Heart left ventricle (tissue), 16 donors: ENCODE results near the gene AQP3. TPM values are rescaled to one million over a fixed set of nuclear protein-coding genes. Genes with fewer than 3 reads are reported as not detected.
A peak's percentile ranks its signal among the peaks of the same experiment; 100 is the strongest.

Experiments
- ATAC-seq, 4 donors: fragments of 200-7000 bp; cut with Tn5 transposase; one replicate each; pipeline ENCODE4 v1.9.1; 2020 to 2022; ENCODE audit warnings: moderate library complexity in 4 of 4, mild to moderate bottlenecking in 3 of 4, moderate number of reproducible peaks in 1 of 4
- DNase-seq, 5 donors: peaks; one replicate each; pipeline ENCODE4 v3.0.0-alpha.2; 2020
- H3K27ac ChIP-seq, 12 donors: fragments of 200-600 bp; sonication (generic) in 4 of 12; one replicate each; pipeline versions ENCODE4 v1.5.0 to v1.8.0; 2016 to 2022; ENCODE audit warnings: mild to moderate bottlenecking in 2 of 12
- H3K27me3 ChIP-seq, 9 donors: fragments of 200-600 bp; sonication (generic) in 2 of 9; one replicate each; pipeline versions ENCODE4 v1.5.1 to v1.8.0; 2016 to 2022; ENCODE audit warnings: mild to moderate bottlenecking in 3 of 9
- H3K36me3 ChIP-seq, 9 donors: fragments of 200-600 bp; sonication (generic) in 2 of 9; one replicate each; pipeline versions ENCODE4 v1.5.0 to v1.8.0; 2018 to 2022; ENCODE audit warnings: mild to moderate bottlenecking in 2 of 9
- H3K4me1 ChIP-seq, 12 donors: fragments of 200-600 bp; sonication (generic) in 4 of 12; one replicate each; pipeline versions ENCODE4 v1.5.0 to v1.8.0; 2016 to 2022; ENCODE audit warnings: mild to moderate bottlenecking in 3 of 12
- H3K4me3 ChIP-seq, 12 donors: fragments of 200-600 bp; sonication (generic) in 4 of 12; one replicate each; pipeline versions ENCODE4 v1.5.0 to v1.8.0; 2017 to 2022; ENCODE audit warnings: mild to moderate bottlenecking in 9 of 12, moderate library complexity in 4 of 12
- H3K9me3 ChIP-seq, 12 donors: fragments of 200-600 bp; sonication (generic) in 4 of 12; one replicate each; pipeline versions ENCODE4 v1.5.0 to v1.8.0; 2016 to 2022; ENCODE audit warnings: mild to moderate bottlenecking in 1 of 12
- POLR2A ChIP-seq, 2 donors: fragments of 450-650 bp; IDR thresholded peaks; one replicate each; pipeline ENCODE4 v1.6.1; 2017; ENCODE audit warnings: antibody characterized with exemption in 2 of 2, mild to moderate bottlenecking in 2 of 2, moderate library complexity in 2 of 2
- WGBS, 4 donors: extraction: QIAGEN DNeasy Blood & Tissue Kit in 2 of 4; methylation state at CpG; one replicate each; pipeline versions ENCODE4 v1.1.5 to v1.1.7; 2013 to 2018; 5-methylcytosine and 5-hydroxymethylcytosine counted together
- intact Hi-C, 10 donors: fragments of 100-400 bp; cut with DNase I; formaldehyde crosslinking; loops; one replicate each; pipeline versions ENCODE4 v1.11.1 to v1.14.2; 2022
- polyA plus RNA-seq, 2 donors: library from polyadenylated mRNA; stranded (reverse); fragments of 200-250 nt; gene quantifications; one replicate each; pipeline ENCODE4 v1.2.3, GENCODE V29; 2013
- total RNA-seq, 9 donors: library from RNA; depleted of rRNA in 2 of 9; stranded (reverse); fragments of >200 nt in 2 of 9; fragmentation: NEBNext Ultra II Directional in 3 of 9; extraction: Animal tissue kit (Norgen Biotek cat#: 25700) in 3 of 9; gene quantifications; one replicate each; pipeline versions ENCODE4 v1.1.0 to v1.2.4, GENCODE V29; 2016 to 2023
- TF ChIP-seq, protein P1 (sequence below), 12 donors: fragments of 200-600 bp; sonication (generic) in 4 of 12; IDR thresholded peaks; one replicate each; pipeline versions ENCODE4 v1.5.0 to v1.8.0; 2018 to 2022; ENCODE audit warnings: antibody characterized with exemption in 12 of 12, mild to moderate bottlenecking in 5 of 12
- donor health status: ischemic (EF 13 %, LVEDD 7.1; RV severe dilation, severe dysfunction).
- donor health status: healthy with polysubstance abuse.
- donor health status: DM: no; HTN: yes; CAD: no.
- donor health status: DM: no; HTN: no; CAD: no.
- donor health status: ischemic (EF 25% LVEDD 6.9; RV normal size, moderate dysfunction).
- donor health status: ischemic (EF 25% LVEDD 5.7; RV mildly dilated, moderate dysfunction).
- donor health status: healthy.
- donor health status: DM: yes; HTN: yes; CAD: no.
- donor health status: ischemic (EF 35%, LVEDD 5.7; RV mildly dilated, moderate dysfunction).
- donor health status: nonischemic (EF 11% LVEDD 7.7; RV severe dilation, severe dysfunction).
- donor health status: DM: yes; HTN: yes; CAD: no.
- donor health status: PGD.
- donor health status: ischemic (EF 29% LVEDD 5.4; RV normal size, mild dysfunction).
- donor health status: nonischemic (EF 23%, LVEDD 6.1; RV moderate dilation, normal function).

The AQP3 gene
- total and polyA plus RNA-seq, 11 donors: 6.0 to 116 (median 13.3) TPM

GRCh38 chr9:33465096-33465495 lies 17.7 kb upstream of the AQP3 start:
- peak in 1 of 5 donors; percentile 21 for DNase-seq
- intact Hi-C loops: loop anchor here in 9 of 10 donors (5.0 to 10.0 kb wide), 7 partner anchors 50 to 180 kb away; no protein-coding TSS in a partner anchor
- no peaks in the 10 kb centered on the region for H3K27me3 ChIP-seq
- no peak for TF ChIP-seq POLR2A (IDR thresholded peaks at IDR 0.05)
- TF ChIP-seq, protein P1, sequence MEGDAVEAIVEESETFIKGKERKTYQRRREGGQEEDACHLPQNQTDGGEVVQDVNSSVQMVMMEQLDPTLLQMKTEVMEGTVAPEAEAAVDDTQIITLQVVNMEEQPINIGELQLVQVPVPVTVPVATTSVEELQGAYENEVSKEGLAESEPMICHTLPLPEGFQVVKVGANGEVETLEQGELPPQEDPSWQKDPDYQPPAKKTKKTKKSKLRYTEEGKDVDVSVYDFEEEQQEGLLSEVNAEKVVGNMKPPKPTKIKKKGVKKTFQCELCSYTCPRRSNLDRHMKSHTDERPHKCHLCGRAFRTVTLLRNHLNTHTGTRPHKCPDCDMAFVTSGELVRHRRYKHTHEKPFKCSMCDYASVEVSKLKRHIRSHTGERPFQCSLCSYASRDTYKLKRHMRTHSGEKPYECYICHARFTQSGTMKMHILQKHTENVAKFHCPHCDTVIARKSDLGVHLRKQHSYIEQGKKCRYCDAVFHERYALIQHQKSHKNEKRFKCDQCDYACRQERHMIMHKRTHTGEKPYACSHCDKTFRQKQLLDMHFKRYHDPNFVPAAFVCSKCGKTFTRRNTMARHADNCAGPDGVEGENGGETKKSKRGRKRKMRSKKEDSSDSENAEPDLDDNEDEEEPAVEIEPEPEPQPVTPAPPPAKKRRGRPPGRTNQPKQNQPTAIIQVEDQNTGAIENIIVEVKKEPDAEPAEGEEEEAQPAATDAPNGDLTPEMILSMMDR (IDR thresholded peaks at IDR 0.05): no peak
- H3K4me3 ChIP-seq: no peak overlapping the region
- no peak for ATAC-seq
- 94 to 99% (median 97%) methylated on average over 9 of the region's 9 CpGs for WGBS, 4 donors
- peaks cover 9 to 97% (median 86%) of the 10 kb centered on the region in 9 donors for H3K36me3 ChIP-seq
- H3K4me1 ChIP-seq: peaks cover 0 to 6% (median 0%) of the 10 kb centered on the region in 12 donors
- no peak overlapping the region for H3K27ac ChIP-seq
- no peaks in the 10 kb centered on the region for H3K9me3 ChIP-seq

DNA sequence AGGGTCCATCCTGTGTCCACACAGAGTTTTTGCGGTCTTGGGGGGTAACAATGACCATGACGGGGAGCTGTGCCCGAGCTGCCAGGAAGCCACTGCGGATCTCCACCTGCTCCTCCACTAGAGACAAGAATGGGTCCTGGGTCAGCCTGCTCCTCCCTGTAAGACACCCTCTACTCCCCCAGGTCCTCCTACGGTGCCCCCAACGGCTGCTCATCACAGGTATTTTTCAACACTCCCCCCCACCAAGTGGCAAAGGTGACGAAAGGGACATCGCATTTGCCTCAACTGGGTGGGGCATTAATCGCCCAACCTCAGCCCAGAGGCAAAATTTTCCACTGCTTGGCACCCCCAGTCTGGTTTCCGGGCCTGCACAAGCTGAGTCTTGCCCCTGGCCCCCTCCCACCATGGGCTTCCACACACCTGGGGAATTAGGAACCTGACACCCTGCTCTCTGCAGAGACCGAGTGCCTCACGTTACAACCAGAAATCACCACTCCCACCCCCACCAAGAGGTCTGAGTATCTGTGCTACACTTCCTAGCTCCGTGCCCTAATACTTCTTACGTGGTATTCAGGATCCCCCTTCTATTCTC lies 16.7 kb upstream of the AQP3 start:
- DNase-seq (no peak), ATAC-seq (no peak)
- Histone ChIP-seq H3K27me3 (no peaks in the 10 kb centered on the region), H3K36me3 (peaks cover 9 to 87% (median 77%) of the 10 kb centered on the region in 9 donors), H3K27ac (no peak overlapping the region), H3K4me1 (no peaks in the 10 kb centered on the region), H3K4me3 (no peak overlapping the region), H3K9me3 (no peaks in the 10 kb centered on the region)
- TF ChIP-seq, protein P1 (IDR thresholded peaks at IDR 0.05): no peak
- TF ChIP-seq POLR2A (IDR thresholded peaks at IDR 0.05): no peak
- intact Hi-C loops: loop anchor here in 4 of 10 donors (5.0 to 10.0 kb wide), 5 partner anchors 47 to 179 kb away; no protein-coding TSS in a partner anchor
- 91 to 95% (median 93%) methylated on average over 14 of the region's 14 CpGs for WGBS, 4 donors

- intact Hi-C loops: loop anchor here in 4 of 10 donors (5.0 to 10.0 kb wide), 5 partner anchors 46 to 178 kb away; no protein-coding TSS in a partner anchor
- no peak for TF ChIP-seq POLR2A (IDR thresholded peaks at IDR 0.05)
- TF ChIP-seq, protein P1 (IDR thresholded peaks at IDR 0.05): no peak
Observed at GRCh38 chr9:33463151-33463550, 15.8 kb upstream of the AQP3 start.

GRCh38 chr9:33461492-33461891 lies 14.1 kb upstream of the AQP3 start:
- intact Hi-C loops: loop anchor here in 4 of 10 donors (5.0 to 10.0 kb wide), 5 partner anchors 44 to 177 kb away; no protein-coding TSS in a partner anchor
- H3K9me3 ChIP-seq: no peaks in the 10 kb centered on the region
- WGBS, 4 donors: 61 to 77% (median 70%) methylated on average over 3 of the region's 3 CpGs
- no peak overlapping the region for H3K4me3 ChIP-seq
- H3K36me3 ChIP-seq: peaks cover 0 to 61% (median 50%) of the 10 kb centered on the region in 9 donors
- H3K4me1 ChIP-seq: no peaks in the 10 kb centered on the region
- ATAC-seq (no peak), DNase-seq (no peak)
- H3K27me3 ChIP-seq: no peaks in the 10 kb centered on the region
- H3K27ac ChIP-seq: no peak overlapping the region
- TF ChIP-seq, protein P1 (IDR thresholded peaks at IDR 0.05): no peak
- TF ChIP-seq POLR2A (IDR thresholded peaks at IDR 0.05): no peak

More at GRCh38 chr9:33463151-33463550, 15.8 kb upstream of the AQP3 start:
- DNase-seq: no peak
- no peak for ATAC-seq
- Histone ChIP-seq H3K4me3 (no peak overlapping the region), H3K27ac (no peak overlapping the region), H3K27me3 (no peaks in the 10 kb centered on the region), H3K9me3 (no peaks in the 10 kb centered on the region), H3K36me3 (peaks cover 4 to 77% (median 67%) of the 10 kb centered on the region in 9 donors), H3K4me1 (no peaks in the 10 kb centered on the region)
- WGBS, 4 donors: 92 to 95% (median 94%) methylated on average over 13 to 15 of the region's 15 CpGs
